SH-SY5Y (cell line): ENCODE data around the gene ZFTA.

Experiments
- GATA2 ChIP-seq: IDR thresholded peaks from 2 replicates; pipeline ENCODE4 v1.6.1; 2011; ENCODE audit warnings: mild to moderate bottlenecking, low read depth, low read length
- GATA3 ChIP-seq: IDR thresholded peaks from 2 replicates; pipeline ENCODE4 v1.6.1; 2011; ENCODE audit warnings: low read depth, mild to moderate bottlenecking, low read length, moderate library complexity

DNA sequence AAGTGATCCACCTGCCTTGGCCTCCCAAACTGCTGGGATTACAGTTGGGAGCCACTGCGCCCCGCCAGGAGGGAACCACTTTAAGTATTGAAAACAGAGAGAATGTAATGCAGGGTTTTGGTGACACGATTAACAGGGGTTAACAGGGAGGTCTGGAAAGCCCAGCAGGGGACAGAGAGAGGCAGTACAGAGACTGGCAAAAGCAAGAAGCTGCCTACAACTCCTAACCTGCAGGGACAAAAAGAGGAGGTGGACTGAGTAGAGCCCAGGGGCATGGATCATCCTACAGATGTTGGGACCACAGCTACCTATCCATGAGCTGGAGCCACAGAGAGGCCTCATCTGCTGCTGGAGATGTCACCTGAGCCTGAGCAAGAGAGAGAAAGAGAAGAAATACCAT is 42.9 kb upstream of the ZFTA start:
- no peak for TF ChIP-seq GATA2
- TF ChIP-seq GATA3 = no peak
